Coronary artery (tissue), 2 donors: Measurements from ENCODE around the gene BST2.

Experiments
- DNase-seq: peaks from one replicate; pipeline ENCODE4 v3.0.0-alpha.2; 2017; ENCODE audit warnings: low spot score
- H3K27ac ChIP-seq, 2 donors: fragments of 200-600 bp; sonication (generic); one replicate each; pipeline ENCODE4 v1.5.1; 2016 to 2019
- H3K4me3 ChIP-seq: fragments of 200-600 bp; sonication (generic); 2 replicates; pipeline ENCODE4 v1.5.1; 2016; ENCODE audit warnings: mild to moderate bottlenecking, moderate library complexity
- TF ChIP-seq, protein P1 (sequence below): fragments of 200-600 bp; sonication (generic); IDR thresholded peaks from one replicate; pipeline ENCODE4 v1.5.1; 2019; ENCODE audit warnings: antibody characterized with exemption

BST2 gene

DNA sequence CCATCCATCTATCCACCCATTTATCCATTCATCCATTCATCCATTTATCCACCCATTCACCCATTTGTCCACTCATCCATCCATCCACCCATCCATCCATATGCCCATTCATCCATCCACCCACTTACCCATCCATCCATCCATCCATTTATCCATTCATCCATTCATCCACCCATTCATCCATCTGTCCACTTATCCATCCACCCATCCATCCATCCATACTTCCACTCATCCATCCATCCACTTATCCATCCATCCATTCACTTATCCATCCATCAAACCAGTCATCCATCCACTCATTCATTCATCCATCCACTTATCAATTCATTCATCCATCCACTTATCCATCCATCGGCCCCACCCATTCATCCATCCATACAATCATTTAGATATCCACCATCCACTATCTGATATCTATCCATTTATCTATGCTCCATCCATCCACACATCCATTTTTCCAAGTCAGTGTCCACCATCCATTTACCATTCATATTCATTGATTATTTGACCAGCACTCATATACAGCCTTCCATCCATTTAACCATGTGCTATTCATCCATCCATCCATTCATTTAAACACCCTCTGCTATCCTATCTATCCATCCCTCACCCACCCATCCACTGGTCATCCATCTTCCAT, 40.2 kb upstream of the BST2 start:
- H3K4me3 ChIP-seq, result no peak overlapping the region
- no peak overlapping the region for H3K27ac ChIP-seq
- TF ChIP-seq, protein P1, sequence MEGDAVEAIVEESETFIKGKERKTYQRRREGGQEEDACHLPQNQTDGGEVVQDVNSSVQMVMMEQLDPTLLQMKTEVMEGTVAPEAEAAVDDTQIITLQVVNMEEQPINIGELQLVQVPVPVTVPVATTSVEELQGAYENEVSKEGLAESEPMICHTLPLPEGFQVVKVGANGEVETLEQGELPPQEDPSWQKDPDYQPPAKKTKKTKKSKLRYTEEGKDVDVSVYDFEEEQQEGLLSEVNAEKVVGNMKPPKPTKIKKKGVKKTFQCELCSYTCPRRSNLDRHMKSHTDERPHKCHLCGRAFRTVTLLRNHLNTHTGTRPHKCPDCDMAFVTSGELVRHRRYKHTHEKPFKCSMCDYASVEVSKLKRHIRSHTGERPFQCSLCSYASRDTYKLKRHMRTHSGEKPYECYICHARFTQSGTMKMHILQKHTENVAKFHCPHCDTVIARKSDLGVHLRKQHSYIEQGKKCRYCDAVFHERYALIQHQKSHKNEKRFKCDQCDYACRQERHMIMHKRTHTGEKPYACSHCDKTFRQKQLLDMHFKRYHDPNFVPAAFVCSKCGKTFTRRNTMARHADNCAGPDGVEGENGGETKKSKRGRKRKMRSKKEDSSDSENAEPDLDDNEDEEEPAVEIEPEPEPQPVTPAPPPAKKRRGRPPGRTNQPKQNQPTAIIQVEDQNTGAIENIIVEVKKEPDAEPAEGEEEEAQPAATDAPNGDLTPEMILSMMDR, result no peak
- no peak for DNase-seq

GRCh38 chr19:17441241-17442021, 36.0 kb upstream of the BST2 start:
- no peak overlapping the region for H3K4me3 ChIP-seq
- peak overlapping the region in 1 of 2 donors; percentile 45 for H3K27ac ChIP-seq
- TF ChIP-seq, protein P1, result no peak
- no peak for DNase-seq

GRCh38 chr19:17436874-17437267, 31.4 kb upstream of the BST2 start:
- DNase-seq, result no peak
- TF ChIP-seq, protein P1, result no peak
- no peak overlapping the region for H3K27ac ChIP-seq
- no peak overlapping the region for H3K4me3 ChIP-seq

DNA sequence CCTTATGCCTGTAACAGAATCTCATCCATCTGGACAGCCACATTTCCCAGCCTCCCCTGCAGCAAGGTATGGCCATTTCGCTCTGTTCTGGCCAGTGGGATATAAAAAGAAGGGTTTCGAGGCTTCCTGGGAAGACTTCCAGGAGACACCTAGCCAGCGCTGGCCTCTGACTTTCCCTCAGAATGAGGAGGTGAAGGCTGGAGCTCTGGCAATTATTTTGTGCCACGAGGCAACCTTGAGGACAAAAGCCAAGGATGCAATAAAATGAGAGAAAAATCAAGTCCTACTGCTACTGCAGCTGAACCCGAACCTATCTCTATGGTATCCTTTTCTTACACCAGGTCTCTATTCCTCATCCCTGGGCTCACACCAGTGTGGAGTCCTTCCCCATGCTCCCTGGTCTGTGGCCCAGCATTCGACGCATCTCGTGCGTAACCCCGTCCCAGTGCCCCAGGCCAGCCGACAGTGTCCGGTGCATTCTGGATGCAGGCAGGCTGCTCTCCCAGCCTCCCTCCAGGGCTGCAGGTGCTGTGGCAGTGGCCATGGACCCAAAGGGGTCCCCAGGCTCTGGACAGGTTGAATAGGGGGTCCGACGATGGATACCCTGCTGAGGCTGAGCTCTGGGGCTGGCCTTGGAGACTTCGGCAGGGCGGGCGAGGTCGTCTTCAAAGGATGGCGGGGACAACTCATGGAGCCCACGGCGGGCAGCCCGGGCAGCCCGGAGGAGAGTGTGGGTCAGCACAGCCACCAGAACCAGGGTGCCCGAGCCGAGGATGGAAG, 30.9 kb upstream of the BST2 start:
- H3K4me3 ChIP-seq, result no peak overlapping the region
- H3K27ac ChIP-seq, result no peak overlapping the region
- TF ChIP-seq, protein P1, result no peak
- DNase-seq, result no peak

DNA sequence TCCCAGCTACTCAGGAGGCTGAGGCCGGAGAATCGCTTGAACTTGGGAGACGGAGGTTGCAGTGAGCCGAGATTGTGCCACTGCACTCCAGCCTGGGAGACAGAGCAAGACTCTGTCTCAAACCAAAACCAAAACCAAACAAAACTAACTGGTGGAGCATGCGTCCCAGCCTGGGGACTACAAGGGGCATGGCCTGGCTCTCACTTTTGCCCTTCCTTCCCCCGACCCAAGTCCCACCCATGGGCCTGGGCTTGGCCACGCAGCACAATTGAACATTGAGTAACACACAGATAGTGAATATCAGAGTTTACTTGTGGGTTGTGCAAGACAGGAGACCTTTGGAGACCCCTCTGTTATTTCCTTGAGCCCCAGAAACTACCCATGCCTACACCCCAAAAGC, 29.8 kb upstream of the BST2 start:
- TF ChIP-seq, protein P1, result no peak
- no peak overlapping the region for H3K4me3 ChIP-seq
- DNase-seq, result no peak
- no peak overlapping the region for H3K27ac ChIP-seq

GRCh38 chr19:17431417-17431816, 26.0 kb upstream of the BST2 start:
- no peak for DNase-seq
- Histone ChIP-seq H3K27ac (no peak overlapping the region), H3K4me3 (no peak overlapping the region)
- TF ChIP-seq, protein P1, result no peak
